Stimulated activated naive CD4-positive, alpha-beta T cell (primary cell): ENCODE data around the gene DCDC2B.
A peak's percentile ranks its signal among the peaks of the same experiment; 100 is the strongest.

Source experiments
- DNase-seq, 6 experiments: peaks; one replicate each; lab custom pipeline; 2025; lab: John Stamatoyannopoulos, UW

The DCDC2B gene

GRCh38 chr1:32223683-32224082 is 14.8 kb downstream of the DCDC2B start:
- DNase-seq: no peak

- no peak for DNase-seq
These were observed 15.4 kb downstream of the DCDC2B start for GRCh38 chr1:32224285-32224684.

- DNase-seq: no peak
These were observed 19.9 kb downstream of the DCDC2B start for GRCh38 chr1:32228771-32229170.

- DNase-seq: no peak
These were observed 23.0 kb downstream of the DCDC2B start for GRCh38 chr1:32231843-32232432.

- DNase-seq: no peak
These were observed 23.8 kb downstream of the DCDC2B start for GRCh38 chr1:32232558-32233304.

GRCh38 chr1:32234792-32235191 is 25.9 kb downstream of the DCDC2B start:
- DNase-seq: no peak

- no peak for DNase-seq
These were observed 30.4 kb downstream of the DCDC2B start for GRCh38 chr1:32239337-32239736.

GRCh38 chr1:32239790-32240139 is 30.9 kb downstream of the DCDC2B start:
- DNase-seq: no peak

GRCh38 chr1:32240140-32240951 is 31.5 kb downstream of the DCDC2B start:
- peak; percentile 31 to 69 (median 54) for DNase-seq

GRCh38 chr1:32241001-32241763 is 32.3 kb downstream of the DCDC2B start:
- peak in 5 of 6 experiments; percentile 15 to 68 (median 40) for DNase-seq

- no peak for DNase-seq
These were observed 33.5 kb downstream of the DCDC2B start for GRCh38 chr1:32242341-32242851.

- DNase-seq: no peak
These were observed 38.0 kb downstream of the DCDC2B start, which contains the start of gene FAM167B for GRCh38 chr1:32246888-32247273. Gene FAM167B (plus strand): TSS chr1:32247222. CDS start chr1:32247422, 200 bp downstream.

GRCh38 chr1:32247452-32247851 is 38.6 kb downstream of the DCDC2B start:
- no peak for DNase-seq

GRCh38 chr1:32247983-32248889 is 39.3 kb downstream of the DCDC2B start:
- DNase-seq: peak; percentile 32 to 70 (median 52)

GRCh38 chr1:32249831-32250525 is 41.1 kb downstream of the DCDC2B start:
- DNase-seq: peak; percentile 71 to 90 (median 84)

GRCh38 chr1:32250893-32251716 is 42.2 kb downstream of the DCDC2B start, which contains the start of gene LCK:
Gene LCK (plus strand): TSS chr1:32251265. CDS start chr1:32274330, 23,065 bp downstream.
- peak; percentile 33 to 67 (median 56) for DNase-seq

GRCh38 chr1:32255072-32256071 is 46.5 kb downstream of the DCDC2B start:
- DNase-seq: peak in 5 of 6 experiments; percentile 19 to 56 (median 39)
